Muscle of arm (tissue), 12 donors: ENCODE data around the gene IZUMO4. TPM values are rescaled to one million over a fixed set of nuclear protein-coding genes. Genes with fewer than 3 reads are reported as not detected.

Source experiments
- DNase-seq: peaks from one replicate; pipeline ENCODE4 v3.0.0-alpha.2; 2013
- polyA plus RNA-seq, 12 donors: library from polyadenylated mRNA; unstranded; fragments of 120-200 nt; gene quantifications; one replicate each; pipeline ENCODE4 v1.2.1, GENCODE V29; 2013; ENCODE audit not compliant: insufficient read length in 12 of 12

IZUMO4 gene
- polyA plus RNA-seq, 12 donors = 0.97 to 3.8 (median 2.0) TPM; not detected in 2

GRCh38 chr19:2103045-2103707 lies 6.5 kb downstream of the IZUMO4 start:
- DNase-seq = no peak

GRCh38 chr19:2108251-2109016 lies 11.7 kb downstream of the IZUMO4 start:
- no peak for DNase-seq

DNA sequence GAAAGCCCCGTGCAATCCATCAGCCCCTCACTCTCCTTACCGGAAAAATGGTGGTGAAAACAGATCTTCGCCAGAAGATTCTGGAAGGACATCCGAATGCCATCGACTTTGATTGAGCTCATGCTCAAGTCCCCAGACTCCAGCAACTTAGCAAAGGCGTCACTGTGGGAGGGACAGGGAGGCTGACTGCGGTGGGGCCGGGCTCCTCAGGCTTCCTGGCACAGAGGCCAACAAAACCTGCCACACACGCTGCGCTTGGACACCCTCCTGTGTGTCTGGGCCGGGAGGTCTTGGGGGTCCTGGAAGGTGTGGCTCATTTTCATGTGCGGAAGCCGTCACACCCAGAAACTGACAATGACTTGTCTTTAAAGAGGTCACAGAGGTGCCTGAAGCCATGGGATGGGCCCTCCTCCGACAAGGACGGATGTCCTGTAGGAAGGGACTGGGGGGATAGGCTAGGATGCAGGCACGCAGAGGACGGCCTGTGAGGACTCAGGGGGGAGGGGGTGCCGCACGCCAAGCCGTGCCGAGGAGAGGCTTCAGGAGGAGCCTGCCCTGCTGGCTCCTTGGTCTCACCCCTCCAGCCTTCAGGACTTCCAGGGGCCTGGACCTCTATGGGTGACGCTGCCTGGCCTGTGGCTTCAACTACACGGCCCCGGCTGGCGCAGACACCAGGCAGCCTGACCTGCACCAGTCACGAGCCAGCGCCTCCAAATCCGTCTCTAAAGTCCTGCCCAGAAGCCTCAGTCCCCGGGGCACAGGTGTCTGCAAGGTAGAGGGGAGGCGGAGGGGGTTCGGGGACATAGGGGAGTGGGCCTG lies 12.5 kb downstream of the IZUMO4 start:
- DNase-seq = no peak

DNA sequence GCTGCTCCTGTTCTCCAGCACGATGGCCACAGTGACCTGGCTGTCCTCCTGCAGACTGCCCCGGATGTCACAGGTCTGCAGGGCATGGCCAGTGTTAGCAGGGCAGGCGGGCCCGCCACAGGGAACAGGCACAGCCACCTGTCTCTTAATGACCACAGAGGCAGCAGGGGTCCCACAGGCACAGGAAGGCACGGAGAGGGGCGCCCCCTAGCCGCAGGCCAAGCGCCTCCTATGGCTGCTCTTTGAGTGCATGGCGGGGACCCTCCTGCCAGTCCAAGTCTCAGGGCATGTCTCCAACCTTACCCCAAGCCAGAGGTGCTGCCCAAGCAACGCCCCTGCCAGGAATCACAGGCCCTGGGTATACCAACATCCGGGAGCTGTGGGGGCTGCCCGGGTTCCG lies 14.1 kb downstream of the IZUMO4 start:
- DNase-seq = no peak

GRCh38 chr19:2111425-2111824 lies 14.7 kb downstream of the IZUMO4 start:
- DNase-seq = no peak

DNA sequence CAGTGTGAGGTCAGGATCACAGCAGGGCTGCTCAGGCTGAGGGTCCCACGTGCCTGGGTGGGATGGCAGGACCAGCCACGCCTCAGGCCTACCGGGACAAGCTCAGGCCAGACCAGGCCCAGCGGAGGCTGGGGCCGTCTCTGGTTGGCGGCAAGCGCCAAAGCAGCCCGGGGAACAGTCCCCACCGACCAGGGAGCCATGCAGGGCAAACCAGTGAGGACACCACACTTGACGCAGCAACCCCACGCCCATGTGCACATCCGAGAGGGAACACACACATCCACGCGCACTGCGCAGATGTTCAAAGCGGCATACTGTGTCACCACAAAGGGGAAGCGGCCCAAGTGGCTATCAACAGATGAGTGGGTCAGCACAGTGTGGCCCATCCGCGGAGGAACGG lies 15.2 kb downstream of the IZUMO4 start:
- DNase-seq = no peak

DNA sequence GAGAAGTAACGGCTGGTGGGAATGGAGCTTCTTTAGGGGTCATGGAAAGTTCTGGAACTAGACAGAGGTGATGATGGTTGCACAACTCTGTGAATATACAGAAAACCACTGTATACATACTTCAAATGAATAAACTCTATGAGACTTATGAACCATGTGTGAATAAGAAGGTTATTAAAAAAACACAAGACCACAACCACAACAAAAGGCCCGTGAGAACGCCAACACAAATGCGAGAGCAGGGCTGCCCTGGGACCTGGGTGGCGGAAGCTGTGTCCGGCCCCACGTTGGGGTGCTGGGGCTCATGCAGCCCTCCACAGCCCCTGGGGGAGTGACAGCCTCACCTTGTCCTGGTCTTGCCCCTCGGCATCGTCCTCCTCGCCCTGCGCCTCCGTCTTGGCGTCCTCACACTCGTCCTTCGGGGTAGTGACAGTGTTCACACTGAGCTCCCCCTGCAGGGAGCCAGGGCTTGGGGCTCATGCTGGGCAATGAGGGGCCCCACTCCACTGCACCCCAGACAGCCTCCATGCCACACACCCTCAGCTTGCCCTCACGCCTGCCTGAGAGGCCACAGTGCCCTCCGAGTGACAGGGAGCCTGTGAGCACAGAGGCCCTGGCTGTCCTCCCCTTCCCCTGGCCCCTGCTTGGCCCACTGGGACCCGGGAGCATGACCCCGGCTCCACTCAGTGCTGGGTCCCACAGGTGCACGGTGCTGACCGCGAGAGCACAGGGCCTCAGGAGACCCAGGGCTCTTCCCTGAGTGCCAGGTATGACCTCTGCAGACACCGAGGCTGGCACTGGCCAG lies 16.0 kb downstream of the IZUMO4 start:
- DNase-seq = no peak

DNA sequence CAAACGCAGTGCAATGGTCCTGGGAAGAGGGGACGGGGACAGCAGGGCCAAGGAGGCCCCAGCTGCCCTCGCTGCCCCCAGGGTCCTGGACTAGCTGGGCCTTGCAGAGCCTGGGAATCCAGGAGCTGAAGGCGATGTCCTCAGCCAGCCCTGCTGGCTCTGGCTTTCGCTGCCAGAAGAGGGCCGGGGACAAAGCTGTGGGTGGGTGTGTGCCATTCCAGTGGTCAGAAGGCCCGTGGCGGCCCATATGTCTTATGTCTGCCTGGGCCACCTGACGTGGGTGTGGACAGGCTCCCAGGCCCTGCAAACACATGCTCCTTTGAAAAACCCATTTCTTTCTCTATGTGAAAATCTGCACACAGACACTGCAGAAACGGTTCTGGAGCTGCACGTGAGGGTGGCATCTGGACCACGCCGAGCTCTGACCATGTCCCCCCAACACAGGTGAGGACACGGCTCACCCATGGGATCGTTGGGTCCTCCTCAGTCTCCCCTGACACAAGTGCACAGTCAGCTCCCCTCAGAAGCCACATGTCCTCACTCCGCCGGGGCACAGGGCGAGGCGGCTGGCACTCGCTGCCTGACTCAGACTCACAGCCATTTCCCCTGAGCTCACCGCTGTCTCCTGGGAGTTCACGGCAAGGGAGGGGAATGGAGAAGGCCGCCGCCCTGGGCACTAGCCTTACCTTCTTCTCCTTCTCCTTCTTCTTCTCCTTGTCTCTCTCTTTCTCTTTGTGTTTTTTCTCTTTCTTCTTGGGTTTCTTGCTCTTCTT lies 16.9 kb downstream of the IZUMO4 start:
- no peak for DNase-seq

DNA sequence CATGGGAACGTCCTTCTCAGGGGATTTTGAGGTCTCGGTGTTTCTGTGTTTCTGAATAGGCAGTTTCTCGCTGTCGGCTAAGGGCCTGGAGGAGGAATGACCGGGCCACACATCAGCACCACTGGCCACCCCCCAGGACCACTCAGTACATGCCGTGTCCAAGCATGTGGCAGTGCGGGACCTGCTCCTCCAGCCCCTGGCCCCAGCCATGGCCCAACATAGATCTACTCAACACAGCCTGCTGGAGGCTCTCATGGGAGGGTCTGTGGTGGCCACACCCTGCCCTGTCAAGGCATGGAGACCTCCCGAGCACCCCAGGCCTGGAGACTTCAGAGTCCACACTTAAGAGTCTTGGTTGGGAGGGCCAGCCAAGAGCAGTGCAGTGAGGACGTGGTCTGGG lies 17.5 kb downstream of the IZUMO4 start:
- no peak for DNase-seq

DNA sequence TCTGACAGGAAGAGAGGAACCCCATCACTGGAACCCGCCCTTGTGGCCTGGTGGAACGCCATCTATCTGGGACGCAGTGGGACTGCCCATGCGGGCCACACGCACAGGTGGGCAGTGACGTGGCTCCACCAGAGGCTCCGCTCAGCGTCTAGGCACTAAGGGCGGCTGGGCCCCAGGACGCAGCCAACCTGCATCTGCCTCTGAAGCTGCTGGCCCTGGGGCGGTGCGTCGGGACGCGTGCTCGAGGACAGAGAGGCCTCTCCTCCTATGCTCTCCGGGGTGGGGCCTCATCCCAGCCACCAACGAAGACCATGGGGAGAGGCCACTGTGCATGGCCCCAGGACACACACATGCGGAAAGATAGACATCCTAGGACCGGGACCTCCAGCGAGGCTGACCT lies 18.1 kb downstream of the IZUMO4 start:
- no peak for DNase-seq

GRCh38 chr19:2115324-2115723 lies 18.6 kb downstream of the IZUMO4 start:
- no peak for DNase-seq

DNA sequence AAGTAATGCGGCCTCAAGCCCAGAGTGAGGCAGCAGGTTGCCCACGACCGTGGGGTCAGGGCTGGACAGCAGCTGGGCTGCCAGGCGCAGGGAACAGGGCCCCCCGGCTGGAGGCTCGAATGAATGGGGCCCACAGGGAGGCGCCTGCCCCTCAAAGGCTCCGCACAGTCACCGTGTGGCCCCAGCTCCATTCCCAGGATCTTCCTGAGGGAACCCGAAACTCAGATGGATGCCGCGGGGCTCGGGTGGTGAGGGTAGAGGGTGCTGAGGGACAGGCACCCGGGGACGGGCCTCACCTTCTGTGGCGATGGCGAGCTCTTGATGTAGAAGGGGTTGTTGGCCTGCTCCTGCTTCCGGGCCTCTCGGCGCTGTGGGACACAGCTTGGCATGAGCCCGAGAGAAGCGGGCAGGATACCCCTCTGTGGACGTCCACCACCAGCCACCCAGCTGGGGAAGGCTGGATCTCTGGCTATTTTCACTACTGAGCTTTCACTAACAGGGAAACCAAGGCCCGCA lies 19.3 kb downstream of the IZUMO4 start:
- no peak for DNase-seq

GRCh38 chr19:2116507-2116906 lies 19.8 kb downstream of the IZUMO4 start:
- DNase-seq = no peak

DNA sequence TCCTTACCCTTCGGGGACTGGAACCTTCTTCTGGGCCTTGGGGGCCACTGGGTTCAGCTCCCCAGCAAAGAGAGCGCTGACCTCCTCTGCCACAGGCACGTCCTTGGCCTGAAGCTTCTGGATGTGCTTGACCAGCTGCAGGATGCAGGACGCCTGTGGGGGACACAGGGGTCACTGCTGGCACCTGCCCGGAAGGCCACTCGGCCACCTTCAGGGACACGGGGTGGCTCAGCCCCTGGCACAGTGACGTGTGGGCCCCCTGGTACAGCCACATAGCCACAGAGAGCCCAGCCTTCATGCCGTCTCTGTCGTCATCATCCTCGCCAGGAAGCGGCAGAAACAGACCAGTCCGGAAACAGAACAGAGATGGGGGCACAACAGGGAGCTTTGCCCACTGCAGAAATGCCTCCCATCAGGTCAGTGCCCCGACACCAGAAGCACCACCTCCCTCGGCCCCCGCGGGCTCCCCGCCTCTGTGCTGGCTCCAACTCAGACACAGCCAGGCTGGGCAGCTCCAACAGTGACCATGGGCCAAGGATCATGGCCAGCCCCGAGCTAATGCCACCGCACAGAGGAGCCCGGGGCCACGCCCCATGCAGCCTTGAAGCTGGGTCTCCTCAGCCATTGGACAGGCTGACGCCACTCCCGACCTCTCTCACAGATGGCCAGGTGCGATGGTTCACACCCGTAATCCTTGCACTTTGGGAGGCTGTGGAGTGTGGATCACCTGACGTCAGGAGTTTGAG lies 20.7 kb downstream of the IZUMO4 start:
- DNase-seq = no peak

DNA sequence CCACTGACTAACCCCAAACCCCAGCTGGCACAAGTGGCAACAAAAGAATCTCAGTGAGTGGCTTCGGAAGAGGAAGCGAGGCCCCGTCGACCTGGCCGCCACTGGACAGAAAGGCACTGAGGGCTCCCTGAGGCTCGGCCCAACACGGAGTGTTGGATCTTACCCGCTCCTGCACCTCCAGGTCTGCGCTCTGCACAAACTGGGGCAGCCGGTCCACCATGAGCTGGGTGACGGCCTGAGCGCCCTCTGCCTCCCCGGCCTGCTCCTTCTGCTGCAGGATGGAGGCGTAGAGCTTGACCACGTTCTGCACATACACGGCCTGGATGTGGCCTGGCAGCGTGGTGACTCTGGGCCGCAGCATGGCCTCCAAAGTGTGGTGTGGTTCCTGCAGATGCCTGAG lies 21.7 kb downstream of the IZUMO4 start:
- DNase-seq = no peak

DNA sequence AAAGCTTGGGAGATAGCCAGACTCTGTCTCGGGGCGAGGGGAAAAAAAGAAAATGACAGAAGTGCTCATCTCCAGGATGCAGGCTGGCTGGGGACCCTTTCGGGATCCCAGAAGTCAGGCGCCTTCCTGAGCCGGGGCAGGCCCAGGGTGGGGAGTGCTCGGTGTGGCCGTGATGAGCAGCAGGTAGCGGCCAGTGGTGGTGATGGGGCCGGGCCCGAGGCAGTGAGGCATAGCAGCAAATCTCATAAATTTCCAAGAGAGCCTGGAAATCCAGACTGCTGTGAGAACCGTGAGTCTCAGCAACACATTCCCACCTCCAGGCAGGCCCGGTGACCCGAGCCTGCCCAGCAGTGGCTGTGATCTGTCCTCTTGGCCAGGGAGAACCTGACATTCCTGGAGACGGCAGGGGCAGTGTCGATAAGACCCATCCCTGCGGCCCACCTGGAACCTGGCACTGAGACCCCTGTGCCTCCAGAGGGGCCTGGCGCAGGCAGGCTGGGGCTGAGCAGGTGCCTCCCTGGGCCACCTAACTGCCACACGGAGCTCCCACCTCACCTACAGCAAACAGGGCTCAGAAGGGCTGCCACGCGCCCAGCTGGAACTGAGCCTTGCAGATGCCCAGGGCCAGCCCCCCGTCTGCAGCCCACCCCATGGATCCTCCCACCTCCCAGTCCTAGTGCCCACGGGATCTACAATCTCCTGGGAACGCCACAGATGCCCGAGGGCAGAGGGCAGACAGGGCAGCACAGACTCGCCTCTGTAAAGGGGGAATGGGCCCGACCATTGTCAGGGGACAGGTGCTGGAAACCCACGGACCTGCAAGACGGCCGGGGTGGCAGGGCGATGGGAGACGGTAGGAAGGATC lies 23.4 kb downstream of the IZUMO4 start:
- DNase-seq = no peak

- DNase-seq = no peak
Observed at GRCh38 chr19:2120821-2121220, 24.1 kb downstream of the IZUMO4 start.

DNA sequence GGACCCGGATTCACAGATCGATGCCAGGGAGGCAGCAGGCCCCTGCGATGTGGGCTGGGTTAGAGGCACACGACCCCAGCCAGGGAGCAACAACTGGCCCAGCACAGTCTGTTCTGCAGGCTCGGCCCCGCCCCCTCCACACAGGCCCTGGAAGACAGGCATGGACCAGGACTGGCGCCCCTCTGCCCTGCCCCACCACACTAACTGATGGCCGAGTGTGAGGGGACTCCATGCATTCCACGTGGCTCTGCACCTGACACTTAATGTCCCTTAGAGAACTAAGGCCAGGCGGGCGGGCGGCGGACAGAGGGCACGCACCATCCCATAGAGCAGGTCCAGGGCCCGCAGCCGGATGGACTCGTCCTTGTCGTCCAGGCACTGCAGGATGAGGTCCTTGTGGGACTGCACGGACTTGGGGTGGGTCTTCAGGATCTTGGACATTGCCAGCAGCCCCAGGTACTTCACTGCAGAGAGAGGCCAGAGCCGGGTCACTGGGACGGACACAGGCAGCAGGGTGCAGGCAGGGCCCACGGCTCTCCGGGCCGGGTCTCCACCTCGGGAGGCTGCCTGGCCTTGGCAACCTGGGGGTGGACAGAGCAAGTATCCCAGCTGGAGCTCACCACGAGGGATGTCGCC lies 24.8 kb downstream of the IZUMO4 start:
- no peak for DNase-seq

- no peak for DNase-seq
Observed at GRCh38 chr19:2122251-2122650, 25.5 kb downstream of the IZUMO4 start.
